Measurements from ENCODE around the gene LONP1.

Gene LONP1

DNA sequence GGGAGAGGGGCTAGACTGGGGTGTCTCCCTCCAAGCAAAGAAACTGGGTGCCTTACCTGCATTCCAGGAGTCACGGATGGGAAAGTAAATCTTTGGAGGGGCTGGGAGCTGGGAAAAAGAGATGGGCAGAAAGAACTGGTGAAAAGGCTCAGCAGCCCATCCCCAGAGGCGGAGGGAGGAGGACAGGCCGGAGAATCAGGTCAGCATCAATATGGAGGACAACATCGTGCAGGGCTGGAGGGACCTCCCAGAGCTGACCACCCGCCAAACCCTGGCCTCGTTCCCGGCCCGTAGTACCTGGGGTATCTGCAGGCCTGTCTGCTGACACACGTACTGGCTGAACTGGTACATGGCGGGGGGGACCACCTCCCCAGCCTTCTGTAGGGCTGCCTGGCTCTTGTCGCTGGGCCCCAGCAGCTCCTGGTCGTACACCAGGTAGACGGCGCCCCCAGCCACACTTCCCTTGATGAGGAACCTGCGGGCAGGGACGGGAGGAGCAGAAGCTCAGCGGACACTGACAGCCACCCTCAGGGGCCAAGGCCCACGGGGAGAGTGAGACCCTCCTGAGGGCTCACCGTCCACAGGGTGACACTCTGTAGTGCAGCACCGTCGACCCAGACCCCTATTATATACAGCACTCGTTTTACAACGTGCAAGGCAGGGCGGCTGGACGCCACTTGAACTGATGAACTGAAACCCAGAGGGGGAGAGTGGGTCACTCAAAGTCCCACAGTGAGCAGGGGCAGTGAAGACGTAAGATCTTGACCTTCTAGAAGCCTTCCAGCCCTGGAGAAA is 40.5 kb downstream of the LONP1 start:
- DNase-seq (ENCODE audit: low read depth in 2 of 2): no peak

DNA sequence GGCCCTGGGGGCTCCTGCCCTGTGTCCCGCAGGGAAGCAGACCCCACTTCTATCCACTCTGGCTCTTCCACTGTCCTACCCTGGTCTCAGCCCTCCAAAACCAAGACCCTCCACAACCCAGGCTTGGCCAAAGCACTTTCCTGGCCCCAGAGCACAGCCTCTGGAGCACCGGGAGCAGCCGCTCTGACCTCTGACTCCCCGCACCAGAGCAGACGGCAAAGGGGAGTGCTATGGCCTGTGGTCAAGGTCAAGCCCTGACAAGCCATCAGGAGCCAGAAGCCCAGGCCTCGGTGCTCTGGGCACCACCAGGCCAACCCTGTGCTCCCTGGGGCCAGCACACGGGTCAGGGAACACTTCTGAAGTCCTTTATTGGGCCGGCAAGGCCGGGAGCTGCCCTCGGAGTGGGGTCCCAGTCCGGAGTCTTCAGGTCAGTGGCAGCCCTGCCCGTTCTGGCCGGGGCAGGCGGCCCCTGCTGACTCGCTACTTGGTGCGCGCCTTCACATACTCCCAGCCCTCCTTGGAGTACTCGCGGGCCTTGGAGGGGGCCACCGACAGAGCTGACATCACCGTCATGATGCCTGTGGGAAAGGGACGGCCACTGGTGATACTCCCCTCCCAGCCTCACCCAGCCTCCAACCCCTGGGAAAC is 41.8 kb downstream of the LONP1 start:
- no peak for DNase-seq (ENCODE audit: low read depth in 2 of 2)

DNA sequence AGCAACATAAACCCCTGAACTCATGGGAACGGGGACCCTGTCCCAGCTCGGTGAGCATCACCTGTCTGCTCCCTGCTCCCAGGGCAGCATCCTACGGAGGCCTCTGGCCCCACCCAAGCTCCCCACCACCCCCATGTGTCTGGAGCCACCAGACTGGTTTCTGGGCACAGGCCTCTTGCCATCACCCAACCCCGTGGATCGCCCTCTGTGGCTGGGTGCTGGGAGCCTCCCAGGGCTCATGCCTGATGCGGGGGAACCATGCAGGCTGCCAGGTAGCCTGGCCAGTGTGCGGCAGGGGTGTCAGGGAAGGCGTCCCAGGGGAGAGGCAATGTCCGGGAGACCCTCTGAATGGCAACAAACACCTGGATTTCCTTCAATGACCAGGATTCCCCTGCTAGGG is 42.4 kb downstream of the LONP1 start:
- DNase-seq (ENCODE audit: low read depth in 2 of 2): no peak

GRCh38 chr19:5677136-5677535 is 42.8 kb downstream of the LONP1 start:
- DNase-seq (ENCODE audit: low read depth in 2 of 2): no peak

DNA sequence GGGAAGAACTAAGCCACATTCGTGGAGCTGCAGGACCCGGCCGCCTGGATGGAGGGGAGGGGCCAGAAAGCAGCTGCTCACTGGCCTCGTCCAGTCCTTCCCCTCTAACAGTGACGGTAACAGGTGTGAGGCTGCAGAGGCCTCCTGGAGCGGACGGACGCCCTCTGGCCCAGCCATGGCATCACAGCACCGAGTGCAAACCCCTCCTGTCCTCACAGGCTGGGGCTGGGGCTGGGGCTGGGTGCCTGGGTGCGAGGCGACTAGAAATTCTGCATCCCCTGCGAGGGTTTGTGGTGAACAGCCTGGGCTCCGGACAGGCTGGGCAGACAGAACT is 43.2 kb downstream of the LONP1 start:
- no peak for DNase-seq (ENCODE audit: low read depth in 2 of 2)

GRCh38 chr19:5676105-5676771 is 43.7 kb downstream of the LONP1 start:
- DNase-seq (ENCODE audit: low read depth in 2 of 2): no peak

DNA sequence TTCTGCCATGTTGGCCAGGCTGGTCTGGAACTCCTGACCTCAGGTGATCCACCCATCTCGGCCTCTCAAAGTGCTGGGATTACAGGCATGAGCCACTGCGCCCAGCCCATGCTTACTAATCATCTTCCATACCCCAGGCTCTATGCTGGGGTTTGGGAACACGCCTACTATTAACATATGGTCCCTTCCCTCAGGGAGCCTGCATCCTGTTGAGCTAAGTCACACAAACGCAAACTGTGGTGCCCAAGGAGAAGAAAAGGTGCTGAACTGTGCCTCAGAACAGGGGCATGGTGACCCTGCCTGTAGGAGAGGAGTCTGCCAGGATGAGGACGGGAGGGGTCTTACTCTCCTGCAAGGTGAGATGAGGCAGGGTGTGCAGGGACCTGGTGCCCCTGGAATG is 45.2 kb downstream of the LONP1 start:
- DNase-seq (ENCODE audit: low read depth in 2 of 2): no peak

DNA sequence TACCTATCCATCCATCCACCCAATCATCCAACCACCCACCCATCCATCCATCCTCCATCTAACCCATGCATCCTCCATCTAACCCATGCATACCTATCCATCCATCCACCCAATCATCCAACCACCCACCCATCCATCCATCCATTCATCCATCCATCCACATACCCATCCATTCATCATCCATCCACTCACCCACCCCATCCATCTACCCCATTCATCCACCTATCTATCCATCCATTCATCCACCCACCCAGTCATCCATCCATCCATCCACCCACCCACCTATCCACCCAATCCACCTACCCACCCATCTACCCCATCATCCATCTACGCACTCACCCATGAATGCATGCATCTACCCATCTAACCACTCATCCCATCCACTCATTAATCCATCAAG is 46.2 kb downstream of the LONP1 start:
- DNase-seq (ENCODE audit: low read depth in 2 of 2): no peak

DNA sequence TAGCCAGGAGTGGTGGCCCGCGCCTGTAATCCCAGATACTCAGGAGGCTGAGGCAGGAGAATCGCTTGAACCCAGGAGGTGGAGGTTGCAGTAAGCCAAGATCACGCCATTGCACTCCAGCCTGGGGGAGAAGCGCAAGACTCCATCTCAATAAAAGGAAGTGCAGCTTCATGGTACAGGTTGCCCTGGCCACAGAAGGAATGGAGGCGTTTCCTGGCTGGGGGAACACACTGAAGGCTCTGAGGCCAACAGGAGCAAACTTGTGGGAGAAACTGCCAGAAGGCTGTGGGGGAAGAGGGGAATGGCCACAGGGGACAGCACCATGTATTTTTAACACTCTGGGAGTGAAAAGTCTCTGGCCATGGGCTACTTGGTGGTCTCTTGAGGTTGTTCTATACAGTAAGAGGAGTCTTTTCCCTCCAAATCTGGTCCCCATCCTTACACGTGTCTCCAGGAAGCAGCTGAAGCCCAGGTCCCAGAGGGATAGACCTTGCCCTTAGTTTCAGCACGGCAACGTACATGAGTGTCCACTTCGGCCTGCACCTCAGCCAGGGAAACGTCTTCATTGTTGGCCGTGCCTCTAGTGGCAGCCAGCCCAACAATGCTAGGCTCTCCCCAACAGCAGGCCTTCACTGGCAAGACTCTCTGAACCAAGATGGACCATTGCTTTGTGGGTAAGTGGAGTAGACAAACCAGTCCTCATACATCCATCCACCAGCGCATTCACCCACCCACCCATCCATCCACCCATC is 47.1 kb downstream of the LONP1 start:
- DNase-seq (ENCODE audit: low read depth in 2 of 2): no peak

GRCh38 chr19:5671600-5671999 is 48.3 kb downstream of the LONP1 start:
- DNase-seq (ENCODE audit: low read depth in 2 of 2): no peak

GRCh38 chr19:5669212-5669611 is 50.7 kb downstream of the LONP1 start:
- no peak for DNase-seq (ENCODE audit: low read depth in 2 of 2)

DNA sequence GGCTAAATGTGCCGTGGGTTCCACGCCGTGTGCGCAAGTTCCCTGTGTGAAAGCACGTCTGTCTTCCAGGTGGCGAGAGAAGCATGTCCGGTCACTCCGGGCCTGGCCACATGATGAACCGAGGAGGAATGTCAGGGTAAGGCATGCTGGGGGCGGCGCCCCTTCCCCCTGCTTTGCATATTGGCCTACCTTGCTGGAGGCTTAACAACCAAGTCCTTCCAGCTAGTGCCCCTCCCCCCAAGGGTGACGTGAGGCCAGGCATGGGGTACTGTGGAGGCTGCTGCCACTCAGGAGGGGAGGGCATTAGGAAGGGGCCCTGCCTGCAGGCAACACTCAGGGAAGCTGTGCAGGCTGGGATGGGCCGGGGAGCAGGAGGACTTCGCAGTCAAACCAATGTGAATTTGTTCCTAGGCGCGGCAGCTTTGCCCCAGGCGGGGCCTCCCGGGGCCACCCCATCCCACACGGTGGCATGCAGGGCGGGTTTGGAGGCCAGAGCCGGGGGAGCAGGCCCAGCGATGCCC is 52.1 kb downstream of the LONP1 start:
- DNase-seq (ENCODE audit: low read depth in 2 of 2): no peak

GRCh38 chr19:5666921-5667610 is 52.9 kb downstream of the LONP1 start:
- no peak for DNase-seq (ENCODE audit: low read depth in 2 of 2)

DNA sequence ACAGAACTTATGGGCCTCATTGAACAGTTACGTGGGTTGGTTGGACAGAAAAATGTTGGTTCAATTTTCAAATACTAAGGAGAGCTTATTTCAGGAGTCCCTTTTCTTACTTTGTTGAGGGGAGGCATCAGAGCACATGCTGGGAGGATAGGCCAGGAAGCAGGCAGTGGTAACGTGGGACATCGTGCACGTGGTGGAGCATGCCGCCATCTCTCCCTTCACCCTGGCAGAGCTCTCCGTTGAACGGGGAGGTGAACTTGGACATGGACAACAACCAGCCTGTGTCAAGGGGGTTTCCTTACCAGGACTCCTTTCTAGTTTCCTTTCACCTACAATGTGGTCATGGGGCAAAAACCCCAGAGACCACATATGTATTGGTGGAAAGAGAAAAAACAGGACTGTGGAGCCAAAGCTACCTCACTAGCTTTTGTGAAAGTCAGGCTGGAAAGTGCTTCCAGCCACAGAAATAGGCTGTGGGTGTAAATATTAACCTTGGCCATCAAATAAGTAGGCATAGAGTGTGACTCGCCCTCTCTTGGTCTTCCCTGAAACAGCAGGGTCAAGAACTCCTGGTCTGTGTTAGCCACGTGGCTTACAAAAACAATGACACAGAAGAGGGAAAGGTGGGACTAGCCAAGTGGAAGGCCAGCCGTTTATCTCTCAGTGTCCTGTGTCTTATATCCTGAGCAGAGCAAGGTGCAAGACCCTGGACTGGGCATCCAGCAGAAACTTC is 54.0 kb downstream of the LONP1 start:
- no peak for DNase-seq (ENCODE audit: low read depth in 2 of 2)

DNA sequence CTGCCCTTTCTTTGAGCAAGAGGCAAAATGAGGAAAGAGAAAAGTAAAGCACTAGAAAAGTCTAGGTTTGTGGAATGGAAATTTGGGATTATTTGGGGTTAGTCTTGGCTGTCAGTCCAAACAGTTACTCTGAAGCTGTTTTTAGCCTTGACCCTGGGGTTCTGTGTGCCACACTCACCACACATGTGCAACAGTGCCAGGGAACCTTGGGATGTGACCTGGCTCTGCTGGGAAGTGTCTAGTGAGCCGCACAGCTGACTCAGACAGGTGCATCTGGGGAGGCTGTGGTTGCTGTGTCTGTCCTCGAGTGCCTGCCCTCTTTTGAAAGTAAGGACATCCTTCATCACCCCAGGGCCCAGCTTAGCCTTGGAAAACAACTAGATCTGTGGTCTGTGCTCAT is 55.4 kb downstream of the LONP1 start:
- DNase-seq (ENCODE audit: low read depth in 2 of 2): no peak

DNA sequence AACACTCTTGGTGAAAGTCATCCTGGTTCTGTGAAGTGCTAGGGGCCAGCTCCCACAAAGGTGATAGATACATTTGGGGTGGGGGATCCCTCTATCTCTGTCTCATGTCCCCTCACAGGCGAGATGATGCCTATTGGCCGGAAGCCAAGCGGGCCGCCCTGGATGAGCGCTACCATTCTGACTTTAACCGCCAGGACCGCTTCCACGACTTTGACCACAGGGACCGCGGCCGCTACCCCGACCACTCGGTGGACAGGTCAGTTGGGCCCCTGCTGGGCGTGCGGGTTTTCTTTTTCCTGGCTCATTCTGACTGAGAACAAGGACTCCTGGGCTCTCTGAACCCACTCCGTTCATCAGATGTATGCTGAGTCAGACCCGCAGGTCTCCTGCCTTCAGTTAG is 56.0 kb downstream of the LONP1 start:
- no peak for DNase-seq (ENCODE audit: low read depth in 2 of 2)

- no peak for DNase-seq (ENCODE audit: low read depth in 2 of 2)
Observed at GRCh38 chr19:5661483-5661882, 58.5 kb downstream of the LONP1 start.

- DNase-seq (ENCODE audit: low read depth in 2 of 2): no peak
Observed at GRCh38 chr19:5655412-5655811, 64.5 kb downstream of the LONP1 start.

- no peak for DNase-seq (ENCODE audit: low read depth in 2 of 2)
Observed at GRCh38 chr19:5654931-5655330, 65.0 kb downstream of the LONP1 start.

GRCh38 chr19:5652261-5652660 is 67.7 kb downstream of the LONP1 start:
- no peak for DNase-seq (ENCODE audit: low read depth in 2 of 2)

- no peak for DNase-seq (ENCODE audit: low read depth in 2 of 2)
Observed at GRCh38 chr19:5651361-5651760, 68.6 kb downstream of the LONP1 start.

All from activated CD8-positive, alpha-beta memory T cell treated with anti-CD3 and anti-CD28 coated beads for 4 hours (primary cell).